Activated CD8-positive, alpha-beta memory T cell treated with anti-CD3 and anti-CD28 coated beads for 4 hours (primary cell): ENCODE data around the gene SMARCC2.
"Not testable (repeated sequence)": the region's sequence is repeated elsewhere in the genome, so short reads cannot be mapped to it uniquely, and the experiment has no call there.

Experiments used
- DNase-seq, 2 donors: peaks; one replicate each; pipeline ENCODE4 v3.0.0-alpha.2; 2020; ENCODE audit warnings: low read depth in 2 of 2

The SMARCC2 gene

DNA sequence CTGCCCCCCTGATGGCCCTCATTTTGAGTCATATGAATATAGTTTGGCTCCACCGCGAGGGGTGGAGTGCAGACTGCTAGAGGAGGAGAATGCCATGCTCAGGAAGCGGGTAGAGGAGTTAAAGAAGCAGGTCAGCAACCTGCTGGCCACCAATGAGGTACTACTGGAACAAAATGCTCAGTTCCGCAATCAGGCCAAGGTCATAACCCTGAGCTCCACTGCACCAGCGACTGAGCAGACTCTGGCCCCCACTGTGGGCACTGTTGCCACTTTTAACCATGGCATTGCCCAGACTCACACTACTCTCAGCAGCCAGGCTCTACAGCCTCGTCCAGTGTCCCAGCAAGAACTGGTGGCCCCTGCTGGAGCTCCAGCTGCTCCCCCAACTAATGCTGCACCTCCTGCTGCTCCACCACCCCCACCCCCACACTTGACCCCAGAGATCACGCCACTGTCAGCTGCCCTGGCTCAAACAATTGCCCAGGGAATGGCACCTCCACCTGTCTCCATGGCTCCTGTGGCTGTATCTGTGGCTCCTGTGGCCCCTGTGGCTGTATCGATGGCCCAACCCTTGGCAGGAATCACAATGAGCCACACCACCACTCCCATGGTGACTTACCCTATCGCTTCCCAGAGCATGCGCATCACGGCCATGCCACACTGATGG is 67.9 kb downstream of the SMARCC2 start:
- no peak for DNase-seq

DNA sequence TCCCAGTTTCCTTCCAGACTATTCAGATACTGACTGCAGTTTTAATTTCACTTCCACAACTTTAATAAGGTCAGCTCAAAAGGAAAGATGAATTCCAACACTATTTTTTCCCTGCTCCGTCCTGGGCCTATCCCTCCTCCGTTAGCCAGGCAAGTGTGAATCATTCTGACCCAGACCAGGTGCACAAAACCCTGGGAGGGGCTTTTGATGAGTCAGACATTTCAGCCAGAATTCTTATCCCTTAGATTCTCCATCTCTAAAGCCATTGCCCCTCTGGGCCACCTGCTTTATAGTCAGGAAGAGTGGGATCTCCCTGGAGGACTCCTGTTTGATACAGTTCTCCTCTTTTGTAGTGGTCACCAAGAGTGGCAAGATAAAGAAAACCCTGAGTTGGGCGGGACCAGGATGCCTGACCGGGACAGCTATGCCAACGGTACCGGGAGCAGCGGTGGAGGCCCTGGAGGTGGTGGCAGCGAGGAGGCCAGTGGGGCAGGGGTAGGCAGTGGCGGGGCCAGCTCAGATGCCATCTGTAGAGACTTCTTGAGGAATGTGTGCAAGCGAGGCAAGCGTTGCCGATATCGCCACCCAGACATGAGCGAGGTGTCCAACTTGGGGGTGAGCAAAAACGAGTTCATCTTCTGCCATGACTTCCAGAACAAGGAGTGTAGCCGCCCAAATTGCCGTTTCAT is 69.0 kb downstream of the SMARCC2 start:
- DNase-seq, result no peak

DNA sequence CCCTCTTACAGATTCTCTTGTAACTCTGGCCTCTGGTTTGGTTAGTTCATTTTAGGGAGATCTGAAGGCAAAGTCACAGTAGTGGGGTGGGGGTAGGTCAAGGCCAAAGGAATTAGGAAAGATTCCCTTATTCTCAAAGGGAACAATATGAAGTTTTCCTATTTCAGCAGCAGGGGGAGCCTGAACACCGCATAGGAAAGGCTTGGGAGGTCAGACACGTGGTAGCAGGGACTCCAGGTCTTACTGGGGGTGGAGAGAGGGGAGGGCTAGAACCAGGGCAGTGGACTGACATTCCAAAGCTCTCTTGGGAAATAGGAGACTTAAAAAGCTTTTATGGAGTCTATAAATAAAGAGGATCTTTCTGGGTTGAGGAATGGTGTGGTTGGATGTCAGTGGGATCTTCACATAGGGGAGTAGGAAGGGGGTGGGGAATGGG is 69.9 kb downstream of the SMARCC2 start:
- peak in 1 of 2 donors; percentile 30 for DNase-seq

DNA sequence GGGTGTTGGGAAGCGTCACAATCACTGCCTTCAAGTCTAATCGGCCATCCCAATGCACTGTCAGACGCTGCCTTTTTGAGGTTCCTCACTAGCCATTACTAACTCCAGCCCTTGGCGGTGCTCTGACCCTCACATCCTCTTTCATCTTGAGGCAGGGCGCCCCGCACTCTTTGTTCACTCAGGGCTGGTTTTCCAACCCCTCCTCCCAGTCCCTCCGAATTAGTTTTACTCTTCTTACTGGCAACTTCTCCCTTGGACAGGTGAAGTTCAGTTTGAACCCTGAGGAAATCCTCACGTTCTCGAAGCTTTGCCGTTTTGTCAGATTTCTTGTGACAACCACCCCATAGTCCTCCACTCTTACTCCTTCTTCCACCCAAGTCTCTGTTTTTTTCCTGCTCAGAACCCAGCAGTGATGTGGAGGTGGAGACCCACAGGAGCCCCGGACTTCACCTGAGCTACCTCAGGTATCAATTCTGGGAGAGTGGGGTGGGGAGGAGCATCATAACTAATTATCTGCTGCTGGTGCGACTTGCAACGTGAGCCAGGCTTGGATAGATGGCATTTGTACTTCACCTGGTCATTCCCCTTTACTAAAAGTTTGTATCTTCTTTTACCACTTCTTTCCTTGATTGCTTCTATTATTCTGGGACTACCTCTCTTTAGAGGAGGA is 70.5 kb downstream of the SMARCC2 start:
- DNase-seq, result no peak

DNA sequence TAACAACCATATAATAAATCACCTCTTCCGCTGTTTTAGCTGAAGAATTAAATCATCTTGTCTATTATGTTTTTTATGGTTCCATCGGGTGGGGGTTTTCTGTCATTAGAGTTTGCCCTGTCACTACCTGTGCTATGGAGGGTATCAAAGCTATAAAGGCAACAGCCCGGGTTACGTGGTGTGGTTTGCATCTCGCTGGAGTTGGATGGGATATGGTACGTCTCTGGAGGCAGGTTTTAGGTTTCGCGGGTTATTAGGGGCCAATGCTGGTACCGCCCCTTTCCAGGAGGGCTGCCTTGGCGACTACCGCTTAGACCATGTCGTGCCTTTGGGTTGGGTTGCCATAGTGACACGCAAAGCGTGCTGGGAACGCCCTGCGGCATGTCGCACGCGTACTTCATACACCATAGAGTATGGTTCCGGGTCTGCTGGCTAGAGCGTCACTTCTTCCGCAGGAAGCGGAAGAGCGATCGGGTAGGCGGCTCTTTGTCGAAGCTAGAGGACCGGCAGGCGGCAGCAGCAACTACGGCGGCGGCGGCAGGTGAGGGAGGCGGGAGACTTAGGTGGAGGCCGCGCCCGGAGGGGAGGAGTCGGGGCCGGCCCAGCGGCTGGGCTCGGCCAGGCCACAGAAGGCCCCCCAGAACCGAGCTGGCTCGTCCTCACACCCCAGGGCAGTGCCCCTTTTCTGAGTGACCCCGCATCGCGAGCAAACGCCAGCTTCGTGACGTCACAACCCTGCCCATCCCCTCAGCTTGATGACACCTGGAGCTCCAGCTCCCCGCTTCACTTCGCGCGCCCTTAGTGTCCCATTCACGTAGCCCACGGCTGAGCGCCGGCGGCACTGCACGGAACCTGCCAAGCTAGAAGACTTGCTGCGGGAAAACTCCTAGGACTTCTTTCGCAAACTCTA is 71.2 kb downstream of the SMARCC2 start, which contains the start of gene ZC3H10:
Gene ZC3H10, plus strand, starts transcription at position 489 of the 910 bp plus-strand sequence. CDS start 2,297 bp downstream, outside the sequence.
- peak; percentile 94 to 98 for DNase-seq

DNA sequence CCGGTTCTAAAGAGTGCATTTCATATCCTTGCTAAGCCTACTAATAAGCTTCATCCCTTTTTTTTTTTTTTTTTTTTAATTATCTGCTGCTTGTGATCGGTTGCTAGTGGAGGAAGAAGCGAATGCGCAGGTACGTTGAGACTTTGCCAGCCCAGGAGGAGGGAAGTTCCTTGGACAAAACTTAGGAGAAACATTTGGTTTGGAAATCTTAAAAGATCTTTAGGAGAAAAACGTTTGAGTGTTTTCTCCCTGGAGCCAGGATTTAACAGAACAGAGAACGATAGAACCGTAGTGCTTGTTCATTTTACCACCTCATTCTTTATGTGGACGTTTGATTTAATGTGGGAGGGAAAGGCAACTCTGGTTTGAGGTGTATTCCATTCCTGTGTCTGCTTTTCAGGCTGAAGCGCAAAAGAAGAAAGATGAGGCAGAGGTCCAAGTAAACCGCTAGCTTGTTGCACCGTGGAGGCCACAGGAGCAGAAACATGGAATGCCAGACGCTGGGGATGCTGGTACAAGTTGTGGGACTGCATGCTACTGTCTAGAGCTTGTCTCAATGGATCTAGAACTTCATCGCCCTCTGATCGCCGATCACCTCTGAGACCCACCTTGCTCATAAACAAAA is 72.1 kb downstream of the SMARCC2 start:
- DNase-seq, result not testable (repeated sequence)

DNA sequence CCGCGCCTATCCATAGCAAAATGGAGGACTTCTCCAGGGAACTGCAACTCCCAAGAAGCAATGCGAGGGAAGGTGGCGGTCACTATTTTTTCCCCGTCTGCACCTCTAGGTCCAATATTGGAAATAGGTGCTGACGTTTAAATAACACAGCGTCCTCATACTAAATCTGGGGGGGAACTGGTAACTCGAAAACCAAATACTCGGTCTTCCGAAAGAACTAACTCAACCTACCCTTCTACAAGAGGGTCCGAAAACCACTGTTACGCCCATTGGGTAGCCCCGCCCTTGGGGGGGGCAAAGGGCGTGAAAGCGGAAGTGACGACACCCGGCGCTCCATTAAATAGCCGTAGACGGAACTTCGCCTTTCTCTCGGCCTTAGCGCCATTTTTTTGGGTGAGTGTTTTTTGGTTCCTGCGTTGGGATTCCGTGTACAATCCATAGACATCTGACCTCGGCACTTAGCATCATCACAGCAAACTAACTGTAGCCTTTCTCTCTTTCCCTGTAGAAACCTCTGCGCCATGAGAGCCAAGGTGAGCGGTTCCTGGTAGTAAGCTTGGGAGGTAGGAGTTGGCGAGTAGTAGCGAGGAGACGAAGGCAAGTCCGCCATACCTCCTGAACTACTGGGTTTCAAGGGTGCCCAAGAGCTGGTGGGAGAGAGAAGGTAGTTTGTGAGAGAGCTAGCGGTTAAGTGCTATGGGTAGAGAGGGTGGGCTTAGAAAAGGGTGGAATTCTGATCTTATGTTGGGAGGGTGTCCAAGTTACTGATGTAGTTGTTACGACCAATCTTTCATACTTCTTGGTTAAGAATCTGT is 72.8 kb downstream of the SMARCC2 start, which contains the start of gene RPL41:
Gene RPL41, plus strand, starts transcription at position 367 of the 815 bp plus-strand sequence.
- DNase-seq, result peak; percentile 87 to 92

DNA sequence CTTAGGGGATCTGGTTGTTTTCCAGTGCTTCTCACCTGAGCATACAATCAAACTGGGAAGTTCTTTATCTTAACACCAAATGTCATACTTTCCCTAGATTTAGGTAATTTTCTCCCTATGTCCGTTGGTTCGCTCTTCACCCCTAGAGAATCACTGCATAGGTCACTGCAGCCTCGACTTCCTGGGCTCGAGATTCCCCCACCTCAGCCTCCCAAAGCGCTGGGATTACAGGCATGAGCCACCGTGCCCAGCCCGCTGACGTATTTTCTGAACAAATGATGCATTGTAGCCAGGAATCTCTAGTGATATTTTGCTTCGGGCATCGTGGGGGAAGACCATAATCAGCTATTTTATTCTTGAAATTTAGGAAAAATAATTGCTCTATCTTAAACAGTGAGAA is 74.0 kb downstream of the SMARCC2 start:
- DNase-seq, result no peak

DNA sequence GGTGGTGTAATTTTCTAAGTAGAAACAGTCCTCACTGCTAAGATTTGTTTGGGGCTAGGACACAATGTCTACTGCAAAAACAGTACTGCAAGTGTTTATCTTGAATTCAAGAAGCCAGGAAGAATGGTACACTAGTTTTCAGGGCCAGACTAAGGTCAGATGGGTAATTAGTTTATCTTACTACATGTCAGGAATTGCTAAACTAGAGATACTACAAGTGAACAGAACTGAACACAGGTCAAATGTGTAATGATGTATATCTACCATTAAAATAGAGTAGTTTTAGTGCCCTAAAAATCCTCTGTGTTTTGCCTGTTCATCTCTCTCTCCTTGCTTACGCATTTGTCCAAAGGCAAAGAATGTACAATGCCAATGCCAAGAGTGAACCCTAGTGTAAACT is 75.2 kb downstream of the SMARCC2 start:
- no peak for DNase-seq
